Measurements from ENCODE around the gene LRCH3. TPM values are rescaled to one million over a fixed set of nuclear protein-coding genes. Genes with fewer than 3 reads are reported as not detected.

Gene LRCH3
- total RNA-seq, 1 experiment from 2014 or later = 56.4 TPM

- H3K9ac ChIP-seq (ENCODE audit: extremely low read depth, insufficient read length, low read length) = no peak overlapping the region
- H3K27ac ChIP-seq (ENCODE audit: insufficient read length, low read depth, low read length) = no peak overlapping the region
- Mint-ChIP-seq H3K4me1 (no peaks in the 10 kb centered on the region), H3K27me3 (ENCODE audit: low read depth) (no peaks in the 10 kb centered on the region), H3K27ac (no peak overlapping the region), H3K9me3 (no peaks in the 10 kb centered on the region), H3K36me3 (ENCODE audit: insufficient read depth in 1 of 3, low read depth in 3 of 3) (peaks cover 27 to 71% (median 52%) of the 10 kb centered on the region in 3 experiments; a peak in 6 of 7 replicates), H3K4me3 (no peak overlapping the region)
- H3K56ac ChIP-seq (ENCODE audit: insufficient read length, low read depth, low read length) = no peak overlapping the region
- peaks cover 2% of the 10 kb centered on the region for H3K79me1 ChIP-seq (ENCODE audit: insufficient read depth, low read depth, low read length, poor library complexity, severe bottlenecking)
- no peak overlapping the region for H3K23ac ChIP-seq (ENCODE audit: insufficient read length, low read depth, low read length)
- no peak overlapping the region for H2BK120ac ChIP-seq (ENCODE audit: low read depth, low read length, poor library complexity, severe bottlenecking)
- no peak for TF ChIP-seq CTCF (conservative IDR thresholded peaks at IDR 0.05)
- WGBS (ENCODE audit: extremely low coverage, insufficient read length, low lambda C conversion rate) = no CpG with 5 or more reads among the region's 5 CpGs
- no peak for DNase-seq
- no peaks in the 10 kb centered on the region for H3K27me3 ChIP-seq (ENCODE audit: insufficient read depth, low read length)
- H4K5ac ChIP-seq (ENCODE audit: insufficient read length, low read depth, low read length) = no peak overlapping the region
- H3K9me3 ChIP-seq (ENCODE audit: control insufficient read depth, low read depth, low read length) = no peaks in the 10 kb centered on the region
- no peaks in the 10 kb centered on the region for H3K4me1 ChIP-seq (ENCODE audit: insufficient read depth, low read length)
- no peak overlapping the region for H2BK15ac ChIP-seq (ENCODE audit: low read depth, low read length)
- H4K91ac ChIP-seq (ENCODE audit: insufficient read length, low read depth, low read length) = no peak overlapping the region
- no peak overlapping the region for H2BK20ac ChIP-seq (ENCODE audit: low read depth, low read length, poor library complexity, severe bottlenecking)
- H3K4ac ChIP-seq (ENCODE audit: low read depth, low read length) = no peak overlapping the region
- no peaks in the 10 kb centered on the region for H3K23me2 ChIP-seq (ENCODE audit: insufficient read length, low read depth, low read length, poor library complexity, severe bottlenecking)
- H3T11ph ChIP-seq (ENCODE audit: low read length) = no peak overlapping the region
- no peak overlapping the region for H4K8ac ChIP-seq (replicated peaks; ENCODE audit: insufficient read length, low read depth, low read length)
- H3K18ac ChIP-seq (ENCODE audit: insufficient read length, low read depth, low read length) = no peak overlapping the region
- no peak overlapping the region for H3K4me2 ChIP-seq (ENCODE audit: insufficient read depth, insufficient read length, low read length)
- no peak overlapping the region for H2AK5ac ChIP-seq (ENCODE audit: insufficient read length, low read length)
- H4K20me1 ChIP-seq (ENCODE audit: control insufficient read depth, insufficient read depth, insufficient read length) = no peaks in the 10 kb centered on the region
- no peak overlapping the region for H3K14ac ChIP-seq (ENCODE audit: insufficient read depth, low read length)
- H2BK12ac ChIP-seq (ENCODE audit: insufficient read length, low read depth, low read length) = no peak overlapping the region
- no peak overlapping the region for H2AFZ ChIP-seq (ENCODE audit: low read length)
- no peaks in the 10 kb centered on the region for H3K79me2 ChIP-seq (ENCODE audit: insufficient read depth, low read length)
- no peak overlapping the region for H2BK5ac ChIP-seq (ENCODE audit: insufficient read length, low read length)
These were observed 50.7 kb downstream of the LRCH3 start for GRCh38 chr3:197841789-197842188.
